ENCODE data around the gene PHRF1. TPM values are rescaled to one million over a fixed set of nuclear protein-coding genes. Genes with fewer than 3 reads are reported as not detected.
"Not testable (repeated sequence)": the region's sequence is repeated elsewhere in the genome, so short reads cannot be mapped to it uniquely, and the experiment has no call there.

Gene PHRF1
- total RNA-seq, 4 donors from 2014 or later = 5.0 to 45.8 (median 24.1) TPM

DNA sequence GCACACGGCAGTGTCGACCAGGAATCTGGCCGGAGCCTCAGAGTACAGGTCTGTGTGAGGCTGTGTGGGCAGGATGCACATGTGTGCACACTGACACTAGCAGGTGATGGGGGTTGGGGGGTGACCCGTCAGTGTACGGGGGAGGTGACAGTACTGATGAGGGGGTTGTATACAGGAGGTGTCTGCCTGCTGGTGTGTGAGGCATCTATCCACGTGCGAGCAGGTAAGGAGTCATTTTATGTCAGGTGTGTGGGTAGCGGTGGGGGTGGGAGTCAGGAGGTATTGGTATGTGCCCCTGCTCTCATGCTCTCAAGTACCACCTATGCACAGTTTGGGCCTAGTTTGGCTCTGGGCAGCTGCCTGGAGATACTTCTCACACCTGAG is 4.5 kb upstream of the PHRF1 start:
- TF ChIP-seq, protein P1, sequence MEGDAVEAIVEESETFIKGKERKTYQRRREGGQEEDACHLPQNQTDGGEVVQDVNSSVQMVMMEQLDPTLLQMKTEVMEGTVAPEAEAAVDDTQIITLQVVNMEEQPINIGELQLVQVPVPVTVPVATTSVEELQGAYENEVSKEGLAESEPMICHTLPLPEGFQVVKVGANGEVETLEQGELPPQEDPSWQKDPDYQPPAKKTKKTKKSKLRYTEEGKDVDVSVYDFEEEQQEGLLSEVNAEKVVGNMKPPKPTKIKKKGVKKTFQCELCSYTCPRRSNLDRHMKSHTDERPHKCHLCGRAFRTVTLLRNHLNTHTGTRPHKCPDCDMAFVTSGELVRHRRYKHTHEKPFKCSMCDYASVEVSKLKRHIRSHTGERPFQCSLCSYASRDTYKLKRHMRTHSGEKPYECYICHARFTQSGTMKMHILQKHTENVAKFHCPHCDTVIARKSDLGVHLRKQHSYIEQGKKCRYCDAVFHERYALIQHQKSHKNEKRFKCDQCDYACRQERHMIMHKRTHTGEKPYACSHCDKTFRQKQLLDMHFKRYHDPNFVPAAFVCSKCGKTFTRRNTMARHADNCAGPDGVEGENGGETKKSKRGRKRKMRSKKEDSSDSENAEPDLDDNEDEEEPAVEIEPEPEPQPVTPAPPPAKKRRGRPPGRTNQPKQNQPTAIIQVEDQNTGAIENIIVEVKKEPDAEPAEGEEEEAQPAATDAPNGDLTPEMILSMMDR (IDR thresholded peaks at IDR 0.05) = no peak
- TF ChIP-seq POLR2A (IDR thresholded peaks at IDR 0.05) = no peak
- DNase-seq = no peak
- intact Hi-C loops (cut with DNase I; ENCODE audit: low total_unique reads) = no loop called here

DNA sequence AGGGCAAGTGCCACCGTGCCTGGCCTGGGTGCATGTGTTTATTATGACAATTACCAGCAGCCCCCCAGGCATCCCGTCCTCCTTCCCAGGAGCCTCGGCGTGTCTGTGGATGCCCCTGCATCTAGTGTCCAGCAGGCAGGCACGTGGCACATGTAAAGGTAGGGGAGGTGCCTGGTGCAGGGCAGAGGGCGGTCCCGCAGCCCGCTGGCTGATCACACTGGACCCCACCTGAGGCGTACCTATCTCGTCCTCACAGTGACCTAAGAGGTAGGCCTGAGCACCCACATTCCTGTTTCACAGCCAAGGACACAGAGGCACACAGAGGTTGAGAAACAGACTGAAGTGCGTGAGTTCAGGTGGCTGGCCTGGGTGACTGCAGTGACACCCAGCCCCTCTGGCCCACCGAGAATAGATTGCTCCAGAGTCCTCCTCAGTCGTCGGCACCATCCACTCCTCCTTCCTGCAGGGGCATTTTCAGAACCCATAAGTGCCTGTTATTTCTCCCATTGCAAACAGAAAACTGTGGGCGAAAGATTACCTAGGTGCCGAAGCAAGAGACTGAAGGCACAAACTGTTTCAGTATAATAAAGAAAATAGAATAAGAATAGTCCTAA is 3.0 kb upstream of the PHRF1 start:
- no peak for DNase-seq
- TF ChIP-seq, protein P1 (IDR thresholded peaks at IDR 0.05) = no peak
- no peak for TF ChIP-seq POLR2A (IDR thresholded peaks at IDR 0.05)
- no peak overlapping the region for H3K4me3 ChIP-seq
- H3K27me3 ChIP-seq = no peaks in the 10 kb centered on the region
- no peaks in the 10 kb centered on the region for H3K9me3 ChIP-seq
- H3K27ac ChIP-seq = peak overlapping the region; percentile 48 to 72
- intact Hi-C loops (cut with DNase I; ENCODE audit: low total_unique reads) = no loop called here
- H3K4me1 ChIP-seq = peaks cover 10 to 26% of the 10 kb centered on the region in 2 donors
- H3K36me3 ChIP-seq = no peaks in the 10 kb centered on the region

More for the DNA sequence above, 4.5 kb upstream of the PHRF1 start:
- Histone ChIP-seq H3K4me3 (no peak overlapping the region), H3K36me3 (no peaks in the 10 kb centered on the region), H3K4me1 (peaks cover 4 to 15% of the 10 kb centered on the region in 2 donors), H3K27me3 (no peaks in the 10 kb centered on the region), H3K9me3 (no peaks in the 10 kb centered on the region), H3K27ac (no peak overlapping the region)

DNA sequence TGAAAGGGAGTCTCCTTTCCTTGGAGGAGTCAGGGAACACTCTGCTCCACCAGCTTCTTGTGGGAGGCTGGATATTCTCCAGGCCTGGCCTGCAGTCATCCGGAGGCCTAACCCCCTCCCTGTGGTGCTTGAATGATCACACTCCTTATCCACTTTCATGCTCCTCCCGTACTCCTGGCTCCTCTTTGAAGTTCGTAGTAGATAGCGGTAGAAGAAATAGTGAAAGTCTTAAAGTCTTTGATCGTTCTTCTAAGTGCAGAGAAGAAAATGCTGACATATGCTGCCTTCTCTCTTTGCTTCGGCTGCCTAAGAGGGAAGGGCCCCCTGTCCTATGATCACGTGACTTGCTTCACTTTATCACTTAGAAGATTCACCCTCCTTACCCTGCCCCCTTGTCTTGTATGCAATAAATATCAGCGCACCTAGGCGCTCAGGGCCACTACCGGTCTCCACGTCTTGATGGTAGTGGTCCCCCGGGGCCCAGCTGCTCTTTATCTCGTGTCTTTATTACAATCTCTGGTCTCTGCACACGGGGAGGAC is 2.2 kb upstream of the PHRF1 start:
- Histone ChIP-seq H3K4me1 (peaks cover 13 to 25% of the 10 kb centered on the region in 2 donors), H3K4me3 (peak overlapping the region in 1 of 2 donors; percentile 55), H3K27ac (peak overlapping the region; percentile 48 to 72)
- H3K27me3 ChIP-seq; H3K36me3 ChIP-seq; H3K9me3 ChIP-seq; intact Hi-C loops (cut with DNase I; ENCODE audit: low total_unique reads): not testable (repeated sequence)
- peak; percentile 59 to 64 for DNase-seq

GRCh38 chr11:574632-575312 is 1.5 kb upstream of the PHRF1 start:
- H3K27me3 ChIP-seq = no peaks in the 10 kb centered on the region
- no peaks in the 10 kb centered on the region for H3K36me3 ChIP-seq
- H3K9me3 ChIP-seq = no peaks in the 10 kb centered on the region
- H3K4me1 ChIP-seq = peaks cover 13 to 21% of the 10 kb centered on the region in 2 donors
- peak overlapping the region; percentile 55 to 58 for H3K4me3 ChIP-seq
- intact Hi-C loops (cut with DNase I; ENCODE audit: low total_unique reads) = no loop called here
- no peak for TF ChIP-seq POLR2A (IDR thresholded peaks at IDR 0.05)
- TF ChIP-seq, protein P1 (IDR thresholded peaks at IDR 0.05) = no peak
- no peak for DNase-seq
- H3K27ac ChIP-seq = peak overlapping the region in 1 of 2 donors; percentile 72

- peak overlapping the region in 1 of 2 donors; percentile 71 for H3K27ac ChIP-seq
- peak overlapping the region; percentile 55 to 58 for H3K4me3 ChIP-seq
- intact Hi-C loops (cut with DNase I; ENCODE audit: low total_unique reads) = no loop called here
- no peaks in the 10 kb centered on the region for H3K36me3 ChIP-seq
- H3K4me1 ChIP-seq = peaks cover 13 to 24% of the 10 kb centered on the region in 2 donors
- H3K9me3 ChIP-seq = no peaks in the 10 kb centered on the region
- TF ChIP-seq POLR2A (IDR thresholded peaks at IDR 0.05) = peak in 1 of 2 donors; percentile 49
- TF ChIP-seq, protein P1 (IDR thresholded peaks at IDR 0.05) = peak in 1 of 4 experiments; percentile 31
- peak in 1 of 2 donors; percentile 42 for DNase-seq
- H3K27me3 ChIP-seq = no peaks in the 10 kb centered on the region
Measured at GRCh38 chr11:575313-575995, 816 bp upstream of the PHRF1 start.
